Hematopoietic multipotent progenitor cell treated with erythropoietin and hydrocortisone succinate and interleukin-3 and kit ligand, for 4 days (in vitro differentiated cells): ENCODE data around the gene CD2.
A peak's percentile ranks its signal among the peaks of the same experiment; 100 is the strongest.

Experiments used
- DNase-seq: peaks from one replicate; pipeline ENCODE4 v3.0.0-alpha.2; 2015

The CD2 gene, protein sequence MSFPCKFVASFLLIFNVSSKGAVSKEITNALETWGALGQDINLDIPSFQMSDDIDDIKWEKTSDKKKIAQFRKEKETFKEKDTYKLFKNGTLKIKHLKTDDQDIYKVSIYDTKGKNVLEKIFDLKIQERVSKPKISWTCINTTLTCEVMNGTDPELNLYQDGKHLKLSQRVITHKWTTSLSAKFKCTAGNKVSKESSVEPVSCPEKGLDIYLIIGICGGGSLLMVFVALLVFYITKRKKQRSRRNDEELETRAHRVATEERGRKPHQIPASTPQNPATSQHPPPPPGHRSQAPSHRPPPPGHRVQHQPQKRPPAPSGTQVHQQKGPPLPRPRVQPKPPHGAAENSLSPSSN

DNA sequence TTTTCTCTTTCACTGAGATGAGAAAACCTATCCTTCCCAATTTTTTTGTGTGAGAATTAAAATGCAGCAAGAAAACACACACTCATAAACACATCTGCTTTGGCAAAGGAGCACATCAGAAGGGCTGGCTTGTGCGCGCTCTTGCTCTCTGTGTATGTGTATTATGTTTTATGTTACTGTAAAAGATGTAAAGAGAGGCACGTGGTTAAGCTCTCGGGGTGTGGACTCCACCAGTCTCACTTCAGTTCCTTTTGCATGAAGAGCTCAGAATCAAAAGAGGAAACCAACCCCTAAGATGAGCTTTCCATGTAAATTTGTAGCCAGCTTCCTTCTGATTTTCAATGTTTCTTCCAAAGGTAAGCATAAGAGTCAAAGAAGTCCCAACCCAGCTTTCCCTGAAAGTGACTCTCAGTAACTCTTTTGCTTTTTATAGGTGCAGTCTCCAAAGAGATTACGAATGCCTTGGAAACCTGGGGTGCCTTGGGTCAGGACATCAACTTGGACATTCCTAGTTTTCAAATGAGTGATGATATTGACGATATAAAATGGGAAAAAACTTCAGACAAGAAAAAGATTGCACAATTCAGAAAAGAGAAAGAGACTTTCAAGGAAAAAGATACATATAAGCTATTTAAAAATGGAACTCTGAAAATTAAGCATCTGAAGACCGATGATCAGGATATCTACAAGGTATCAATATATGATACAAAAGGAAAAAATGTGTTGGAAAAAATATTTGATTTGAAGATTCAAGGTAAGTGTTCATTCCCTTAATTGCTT is at the start of gene CD2:
Gene CD2, plus strand, starts transcription at position 233 of the 780 bp plus-strand sequence. Its CDS starts 63 bp downstream, at position 296.
- DNase-seq, result peak; percentile 48

DNA sequence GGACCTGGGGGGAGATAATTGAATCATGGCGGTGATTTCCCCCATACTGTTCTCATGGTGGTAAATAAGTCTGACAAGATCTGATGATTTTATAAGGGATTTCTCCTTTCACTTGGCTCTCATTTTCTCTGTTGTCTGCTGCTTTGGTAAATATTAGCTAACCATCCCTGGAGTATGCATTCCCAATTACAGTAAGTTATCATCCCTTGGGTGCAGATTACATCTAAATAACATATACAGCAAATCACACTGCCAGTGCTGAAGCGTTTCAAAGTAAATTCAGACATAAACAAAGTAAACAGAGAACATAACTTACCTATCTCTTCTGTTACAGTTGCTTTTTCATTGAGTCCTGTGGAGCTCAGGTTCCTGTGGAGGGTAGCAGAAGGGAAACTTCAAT is 48.1 kb upstream of the CD2 start:
- DNase-seq, result no peak

DNA sequence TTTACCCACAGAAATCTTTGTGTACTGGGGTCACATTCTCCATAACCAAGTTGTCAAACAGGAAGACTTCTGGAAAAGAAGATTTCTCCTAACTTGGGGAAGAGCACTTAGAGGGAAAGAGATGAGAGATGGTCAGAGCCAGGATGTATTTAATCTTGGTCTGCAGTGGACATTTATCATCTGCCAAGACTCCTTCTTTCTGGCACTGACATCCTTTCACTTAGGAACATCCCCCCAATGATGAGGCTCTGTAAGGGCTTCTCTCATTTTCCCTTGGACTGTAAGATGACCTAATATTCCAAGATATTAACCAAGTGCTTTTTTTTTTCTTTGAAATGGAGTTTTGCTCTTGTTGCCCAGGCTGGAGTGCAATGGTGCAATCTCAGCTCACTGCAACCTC is 47.4 kb upstream of the CD2 start:
- no peak for DNase-seq

DNA sequence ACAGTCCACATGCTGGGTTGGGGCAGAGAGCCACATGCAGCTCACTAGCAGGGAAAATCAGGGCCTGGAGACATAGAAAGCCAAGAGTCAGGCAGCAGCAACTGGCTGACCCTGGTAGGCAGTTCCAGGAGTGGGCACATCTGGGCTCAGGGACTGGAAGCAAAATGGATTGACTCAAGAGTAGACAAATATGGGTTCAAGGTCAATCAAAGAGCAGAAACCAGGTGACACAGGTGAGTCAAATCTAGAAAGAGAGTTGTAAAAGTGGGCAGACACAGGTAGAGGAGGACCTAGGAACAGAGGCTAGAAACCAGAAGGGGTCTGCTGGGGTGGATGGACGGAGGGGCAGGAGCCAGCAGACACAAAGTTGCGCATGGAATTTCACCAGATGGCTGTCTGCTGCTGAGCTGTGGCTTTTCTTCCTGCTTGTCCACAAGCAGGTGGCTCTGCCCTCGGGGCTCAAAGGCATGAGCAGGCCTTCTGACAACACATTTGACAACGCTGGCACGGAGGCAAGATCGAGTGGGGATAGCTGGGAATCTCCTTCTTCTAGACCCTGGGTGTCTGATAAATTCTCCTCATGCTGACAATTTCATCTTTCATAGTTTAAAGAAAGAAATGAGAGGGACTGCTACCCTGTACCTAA is 45.9 kb upstream of the CD2 start:
- no peak for DNase-seq

DNA sequence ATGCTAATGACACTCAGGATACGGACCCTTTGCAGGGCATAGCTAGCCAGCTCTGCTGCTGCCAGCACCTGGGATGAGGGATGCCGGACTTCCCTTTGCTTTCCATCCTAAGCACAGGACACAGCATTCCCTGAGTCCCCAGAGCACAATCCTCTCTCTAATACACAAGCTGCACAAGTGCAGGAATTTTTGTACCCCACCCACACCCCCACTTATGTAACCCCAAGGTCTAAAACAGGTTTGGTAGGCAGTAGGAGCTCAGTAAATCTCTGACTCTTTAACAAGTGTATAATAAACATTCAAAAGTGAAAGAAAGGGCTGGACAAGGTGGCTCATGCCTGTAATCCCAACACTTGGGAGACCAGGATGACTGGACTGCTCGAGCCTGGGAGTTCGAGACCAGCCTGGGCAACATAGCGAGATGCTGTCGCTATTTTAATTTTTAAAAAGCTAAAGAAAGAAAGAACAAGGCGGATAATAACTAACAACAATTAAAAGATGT is 44.5 kb upstream of the CD2 start:
- DNase-seq, result no peak

DNA sequence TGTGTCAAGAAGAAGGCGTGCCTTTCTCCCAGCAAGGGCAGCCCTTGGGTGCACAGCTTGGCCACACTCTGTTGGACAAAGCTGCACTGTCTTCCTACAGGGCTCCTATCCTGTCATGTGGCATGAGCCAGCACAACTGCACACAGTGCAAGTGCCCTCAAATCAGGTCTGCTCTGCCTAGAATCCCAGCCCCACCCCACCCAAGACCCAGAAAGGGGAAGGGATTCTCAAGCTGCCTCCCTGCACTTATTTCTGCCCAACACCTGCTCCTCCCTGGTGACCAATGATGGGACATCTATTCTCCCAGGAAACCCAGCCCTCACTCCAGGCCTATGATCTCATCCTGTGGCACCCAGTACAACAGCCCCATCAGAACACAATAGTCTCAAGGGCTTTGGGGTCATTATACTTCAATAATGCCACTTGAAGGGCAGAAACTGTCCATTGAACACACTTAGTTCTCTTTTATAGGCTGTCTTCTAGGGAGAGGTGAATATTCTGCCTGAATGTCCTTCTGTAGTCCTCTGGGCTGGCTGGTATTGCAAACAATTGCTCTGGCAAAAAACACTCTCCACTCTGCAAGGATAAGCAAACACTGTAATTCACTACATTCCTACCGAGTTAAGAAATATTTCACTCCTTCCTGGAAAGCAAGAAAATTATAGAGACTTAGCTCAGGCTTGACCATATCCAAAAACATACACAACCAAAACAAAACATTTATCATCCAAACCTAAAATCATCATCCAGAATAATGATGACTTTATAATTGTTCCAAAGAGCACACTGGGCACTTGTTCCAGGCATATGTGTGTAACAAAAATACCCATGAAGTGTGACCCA is 43.6 kb upstream of the CD2 start:
- no peak for DNase-seq

DNA sequence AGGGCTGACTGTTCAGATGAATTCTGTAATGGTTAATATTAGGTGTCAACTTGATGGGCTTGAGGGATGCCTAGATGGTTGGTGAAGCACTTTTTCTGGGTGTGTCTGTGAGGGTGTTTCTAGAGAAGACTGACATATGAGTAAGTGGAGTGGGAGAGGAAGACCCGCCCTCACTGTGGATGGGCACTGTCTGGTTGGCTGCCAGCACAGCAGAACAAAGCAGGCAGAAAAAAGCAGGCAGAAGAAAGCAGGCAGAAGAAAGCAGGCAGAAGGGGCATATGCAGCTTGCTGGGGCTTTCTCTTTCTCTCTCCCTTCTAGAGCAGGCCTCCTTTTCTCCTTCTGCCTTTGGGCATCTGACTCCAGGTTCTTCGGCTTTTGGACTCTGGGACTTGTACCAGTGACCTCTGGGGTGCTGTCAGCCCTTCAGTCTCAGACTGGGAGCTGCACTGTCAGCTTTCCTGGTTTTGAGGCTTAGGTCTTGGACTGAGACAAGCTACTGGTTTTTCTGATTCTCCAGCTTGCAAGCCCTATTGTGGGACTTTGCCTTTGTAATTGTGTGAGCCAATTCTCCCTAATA is 42.9 kb upstream of the CD2 start:
- DNase-seq, result peak; percentile 74

DNA sequence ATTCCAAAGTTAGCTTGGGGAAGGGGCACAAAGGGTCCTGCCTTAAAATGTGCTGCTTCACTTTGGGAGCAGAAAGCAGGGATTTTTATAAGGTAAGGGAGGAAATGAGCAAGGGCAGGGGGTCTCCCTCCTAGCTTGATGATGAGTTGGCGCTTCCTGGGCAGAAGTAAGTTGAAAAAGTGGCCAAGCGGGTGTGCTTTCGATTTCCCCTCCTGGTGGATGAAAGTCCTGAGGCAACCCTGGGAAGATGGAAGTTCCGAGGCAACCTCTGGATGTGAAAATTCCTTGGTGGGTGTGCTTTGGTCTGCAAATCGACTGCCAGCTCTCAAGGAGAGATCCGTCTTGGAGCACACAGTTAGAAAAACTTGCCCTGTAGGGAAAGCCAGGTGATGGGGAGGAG is 41.7 kb upstream of the CD2 start:
- no peak for DNase-seq

DNA sequence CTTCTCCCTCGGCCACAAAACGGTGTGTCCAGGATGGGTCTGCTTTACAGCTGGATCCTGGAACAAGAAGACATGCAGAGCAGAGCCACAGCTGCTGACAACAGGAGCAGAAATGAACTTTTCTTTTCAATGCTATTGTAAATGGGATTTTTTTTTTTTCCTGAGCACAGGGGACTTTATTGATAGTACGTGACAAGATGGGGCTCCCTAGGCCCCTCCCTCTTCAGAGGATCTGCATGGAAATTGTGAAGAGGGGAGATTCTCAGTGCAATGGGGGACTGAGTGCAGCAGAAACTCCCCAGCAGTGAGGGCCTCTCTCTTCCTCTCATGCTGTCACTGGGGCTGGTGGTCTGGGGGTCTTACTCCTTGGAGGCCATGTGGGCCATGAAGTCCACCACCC is 40.8 kb upstream of the CD2 start:
- no peak for DNase-seq

DNA sequence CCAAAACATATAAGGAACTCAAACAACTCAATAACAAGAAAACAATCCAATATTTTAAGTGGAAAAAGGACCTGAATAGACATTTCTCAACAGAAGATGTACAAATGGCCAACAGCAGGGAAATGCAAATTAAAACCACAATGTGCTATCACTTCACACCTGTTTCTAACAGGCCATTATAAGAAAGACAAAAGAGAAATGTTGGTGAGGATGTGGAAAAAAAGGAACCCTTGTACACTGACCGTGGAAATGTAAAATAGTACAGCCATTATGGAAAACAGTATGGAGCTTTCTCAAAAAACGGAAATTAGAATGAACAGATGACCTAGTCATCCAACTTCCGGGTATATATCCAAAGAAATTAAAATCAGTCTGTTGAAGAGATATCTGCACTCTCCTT is 37.8 kb upstream of the CD2 start:
- DNase-seq, result no peak

DNA sequence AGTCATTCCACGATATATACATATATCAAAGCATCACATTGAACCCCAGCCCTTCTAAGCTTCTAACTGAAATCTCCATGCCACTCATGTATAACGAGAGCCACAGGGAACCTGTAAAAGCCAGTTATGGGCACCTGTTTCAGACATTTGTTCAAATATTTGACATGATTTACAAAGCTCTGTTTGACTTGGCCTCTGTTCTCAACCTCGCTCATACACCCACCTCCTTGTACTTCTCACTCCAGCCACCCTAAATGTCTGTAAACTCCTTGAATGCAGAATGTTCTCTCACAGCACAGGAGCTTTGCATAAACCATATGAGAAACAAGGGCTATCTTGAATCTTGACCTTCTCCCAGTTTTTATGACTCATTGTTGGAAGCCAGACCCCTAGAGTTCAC is 36.9 kb upstream of the CD2 start:
- DNase-seq, result no peak

DNA sequence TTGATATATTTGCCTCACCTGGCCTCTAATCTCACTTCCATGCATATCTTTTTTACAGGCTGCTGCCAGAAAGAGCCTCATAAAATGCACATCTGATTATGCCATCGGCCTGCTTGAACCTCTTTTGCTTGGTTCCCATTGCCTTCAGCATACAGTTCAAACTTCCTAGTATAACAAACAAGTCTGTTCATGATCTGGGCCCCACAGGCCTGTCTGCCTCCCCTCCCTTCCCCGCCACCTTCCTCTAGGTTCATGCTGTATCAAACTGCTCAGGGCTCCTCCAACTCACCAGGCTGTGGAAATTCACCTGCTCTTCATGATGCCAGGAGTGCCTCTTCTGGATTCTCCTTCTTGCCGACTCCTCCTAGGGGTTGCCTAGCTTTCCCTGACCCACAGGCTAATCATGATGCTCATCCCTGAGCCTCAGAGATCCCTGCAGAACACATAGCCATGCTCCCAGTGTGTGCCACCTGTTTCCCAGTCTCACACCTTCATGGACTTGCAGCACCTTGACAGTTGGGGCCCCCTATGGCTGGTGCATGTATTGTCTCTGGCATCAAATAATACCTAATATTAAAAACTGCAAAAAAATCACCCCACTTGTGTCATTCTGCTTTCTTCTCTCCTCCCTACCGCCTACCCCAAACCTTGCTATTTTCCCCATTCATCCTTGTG is 33.7 kb upstream of the CD2 start:
- no peak for DNase-seq

DNA sequence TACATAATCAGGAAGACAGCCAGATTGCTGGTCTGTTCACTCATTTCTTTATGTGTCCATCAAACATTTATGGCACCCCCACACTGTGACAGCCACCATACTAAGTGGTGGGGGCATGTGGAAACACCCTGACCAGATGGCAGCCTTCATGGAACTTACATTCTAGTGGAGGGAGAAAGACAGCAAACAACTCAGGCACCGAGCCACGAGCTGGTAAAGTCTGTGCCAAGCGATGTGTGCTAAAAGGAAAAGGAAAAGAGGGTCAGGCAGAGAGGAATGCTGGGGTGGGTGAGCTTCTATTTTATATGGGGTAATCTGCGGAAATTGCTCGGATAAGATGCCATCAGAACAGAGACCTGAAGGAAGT is 33.2 kb upstream of the CD2 start:
- DNase-seq, result no peak

DNA sequence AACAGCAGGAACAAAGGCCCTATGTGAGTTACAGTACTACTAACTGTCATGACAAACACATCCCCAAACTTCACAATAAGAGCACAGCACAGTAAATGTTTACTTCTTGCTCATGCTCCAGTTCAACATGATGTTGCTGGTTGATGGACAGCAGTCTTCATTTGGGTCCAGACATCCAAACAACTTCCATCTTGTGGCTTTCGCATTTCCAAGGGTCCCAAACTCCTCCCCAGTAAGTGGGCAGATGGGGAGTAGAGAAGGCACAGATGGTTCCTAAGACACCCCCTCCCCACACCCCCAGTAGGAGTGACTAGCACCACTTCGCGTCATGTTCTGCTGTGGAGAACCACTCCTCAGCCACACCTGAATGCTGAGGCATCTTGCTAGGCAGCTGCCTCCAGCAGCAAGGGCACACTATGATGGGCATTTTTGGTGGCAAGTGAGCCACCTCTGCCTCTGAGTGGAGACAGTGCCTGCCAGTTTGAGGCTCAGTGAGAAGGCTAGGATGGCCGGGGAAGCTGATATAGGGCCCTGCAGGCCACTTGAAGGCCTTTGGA is 32.7 kb upstream of the CD2 start:
- no peak for DNase-seq

DNA sequence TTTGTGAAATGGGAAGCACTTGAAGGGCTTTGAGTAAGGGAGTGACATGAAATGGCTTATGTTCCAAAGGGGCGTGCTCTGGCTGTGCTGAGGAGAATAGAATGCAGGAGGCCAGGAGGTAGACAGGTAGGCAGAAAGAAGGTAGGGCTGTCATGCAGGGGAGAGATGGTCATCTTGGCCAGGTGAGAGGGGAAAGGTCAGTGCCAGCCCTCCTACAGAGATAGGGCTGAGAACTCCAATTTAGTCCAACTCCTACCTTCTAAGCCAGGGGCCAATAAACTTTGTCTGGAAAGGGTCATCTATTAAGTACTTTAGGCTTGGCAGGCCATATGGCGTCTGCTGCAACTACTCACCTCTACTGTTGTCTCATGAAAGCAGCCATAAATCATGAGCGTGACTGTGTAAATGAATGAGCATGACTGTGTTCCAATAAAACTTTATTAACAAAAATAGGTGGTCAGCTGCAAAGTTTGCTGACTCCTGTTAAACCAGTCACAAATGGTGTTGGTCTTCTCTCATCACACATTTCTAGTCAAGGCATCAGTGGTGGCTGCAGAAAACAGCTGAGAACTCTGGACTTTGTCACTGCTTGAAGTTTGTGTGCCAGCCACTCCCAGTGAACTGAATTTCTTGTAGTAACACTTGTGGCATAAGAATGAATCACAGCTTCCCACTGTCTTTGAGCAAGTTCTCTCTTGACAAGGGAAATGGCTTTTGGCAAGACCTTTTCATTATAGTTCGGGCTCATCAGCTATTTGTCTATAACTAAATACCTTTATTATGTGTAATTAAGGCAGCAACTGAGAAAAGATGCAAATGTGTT is 32.0 kb upstream of the CD2 start:
- no peak for DNase-seq

DNA sequence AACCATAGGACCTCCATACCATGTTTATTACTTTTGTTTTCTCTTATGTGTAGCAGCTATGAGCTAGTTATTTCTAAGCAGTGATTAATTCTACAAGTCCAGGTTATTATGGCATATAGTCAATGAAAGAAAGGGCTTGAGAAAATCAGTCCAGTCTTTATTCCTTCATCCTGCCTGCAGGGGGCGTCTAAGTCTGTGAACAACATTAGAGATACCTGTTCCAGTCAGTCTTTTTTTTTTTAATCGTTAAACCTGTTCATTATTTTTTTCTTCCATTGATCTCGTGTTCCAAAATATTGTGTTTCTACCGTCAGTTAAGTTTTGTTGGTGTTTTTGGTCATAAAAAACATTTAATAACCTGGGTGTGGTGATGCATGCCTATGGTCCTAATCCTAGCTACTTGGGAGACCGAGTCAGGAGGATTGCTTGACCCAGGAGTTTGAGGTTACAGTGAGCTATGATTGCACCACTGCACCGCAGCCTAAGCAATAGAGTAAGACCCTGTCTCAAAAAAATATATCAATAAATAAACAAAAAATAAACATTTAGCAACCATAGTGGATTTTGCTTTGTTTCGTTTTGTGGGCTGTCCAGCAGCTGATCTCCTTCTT is 29.4 kb upstream of the CD2 start:
- peak; percentile 87 for DNase-seq

DNA sequence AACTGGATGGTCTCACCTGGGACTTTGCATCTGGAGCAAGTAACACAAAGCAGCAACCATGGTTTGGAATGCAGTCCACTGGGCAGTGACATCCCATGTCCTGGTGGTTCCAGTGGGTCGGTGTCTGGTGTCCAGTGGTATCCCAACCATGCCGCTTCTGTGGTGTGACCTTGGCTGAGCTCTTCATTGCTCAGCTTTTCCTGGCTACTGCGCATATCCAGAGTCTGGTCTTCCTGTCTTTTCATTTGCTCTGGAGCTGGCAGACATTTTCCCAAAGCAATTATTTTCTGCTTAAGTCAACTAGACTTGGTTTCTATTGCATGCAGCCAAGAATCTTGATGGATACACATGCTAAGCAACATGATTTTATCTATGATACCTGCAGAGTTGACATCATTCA is 28.4 kb upstream of the CD2 start:
- DNase-seq, result no peak

DNA sequence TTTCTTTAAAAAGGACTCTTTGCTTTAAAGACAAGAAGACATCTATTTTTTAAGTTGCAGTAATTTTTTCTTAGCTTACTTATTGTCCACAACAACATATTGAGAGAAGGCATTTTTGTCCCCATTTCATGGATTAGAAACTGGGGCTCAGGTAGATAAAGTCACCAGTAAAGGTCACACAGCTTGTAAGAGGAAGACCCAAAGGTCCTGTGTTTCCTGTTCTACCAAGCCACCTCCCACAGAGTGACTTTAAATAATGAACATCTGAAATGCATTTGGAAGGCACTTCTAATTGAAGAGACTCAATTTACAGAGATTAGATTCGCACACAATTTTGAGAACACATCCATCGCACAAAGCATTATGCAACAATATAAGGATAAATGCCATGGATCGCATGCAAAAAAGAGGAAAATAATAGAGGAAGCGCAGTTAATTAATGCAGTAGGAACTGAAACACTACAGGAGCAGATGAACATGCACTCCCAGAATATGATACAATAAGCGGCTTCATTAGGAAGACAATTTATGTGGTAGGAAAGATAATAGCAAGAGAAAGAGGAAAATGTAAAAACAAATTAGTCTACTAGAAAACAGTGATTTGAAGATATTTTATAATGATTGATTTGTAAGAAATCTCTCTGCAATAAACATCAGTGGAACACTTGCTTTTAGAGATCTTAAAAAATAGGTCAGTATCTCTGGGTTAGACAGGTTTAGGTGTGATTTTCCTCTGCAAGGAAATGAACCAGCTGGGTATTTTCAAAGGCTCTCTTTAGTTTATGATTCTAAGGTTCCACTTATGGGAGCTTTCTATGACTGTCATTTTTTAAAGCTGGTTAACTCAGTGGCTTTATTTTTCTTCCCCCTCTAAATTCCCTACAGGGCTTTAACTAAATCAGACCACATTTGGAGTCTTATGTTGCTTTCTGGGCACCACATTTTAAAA is 27.1 kb upstream of the CD2 start:
- DNase-seq, result no peak

DNA sequence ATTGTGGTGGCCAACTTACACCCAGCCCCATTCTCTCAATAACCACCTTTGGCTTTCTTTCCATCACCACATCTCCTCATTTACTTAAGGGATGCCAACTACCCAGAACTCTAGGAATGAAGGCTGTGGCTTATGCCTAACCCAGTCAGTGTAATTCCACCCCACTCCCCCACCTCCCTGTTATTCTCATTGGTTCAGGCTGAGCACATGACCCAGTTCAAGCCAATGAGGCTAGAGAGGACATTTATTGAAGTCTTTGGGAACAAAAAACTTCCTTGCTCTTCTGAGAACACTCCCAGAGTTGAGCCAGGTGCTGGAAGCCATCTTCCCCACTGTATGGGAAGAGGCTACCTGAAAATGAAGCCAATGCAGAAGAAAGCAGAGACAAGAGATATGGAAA is 22.8 kb upstream of the CD2 start:
- DNase-seq, result no peak
